NCI-H2171 (cell line): Measurements from ENCODE around the gene IL1RAPL2.
"Not testable (repeated sequence)": the region's sequence is repeated elsewhere in the genome, so short reads cannot be mapped to it uniquely, and the experiment has no call there.

Experiments
- DNase-seq: peaks from one replicate; lab custom pipeline; 2025; lab: John Stamatoyannopoulos, UW

IL1RAPL2 gene

GRCh38 chrX:104854188-104854587 is 288.2 kb downstream of the IL1RAPL2 start:
- DNase-seq, result no peak

- DNase-seq, result no peak
These were observed 288.9 kb downstream of the IL1RAPL2 start for GRCh38 chrX:104854790-104855340.

GRCh38 chrX:104863466-104863865 is 297.5 kb downstream of the IL1RAPL2 start:
- DNase-seq, result no peak

- DNase-seq, result no peak
These were observed 298.3 kb downstream of the IL1RAPL2 start for GRCh38 chrX:104864296-104864695.

- DNase-seq, result no peak
These were observed 311.5 kb downstream of the IL1RAPL2 start for GRCh38 chrX:104877504-104877903.

GRCh38 chrX:104902070-104902469 is 336.1 kb downstream of the IL1RAPL2 start:
- no peak for DNase-seq

- not testable (repeated sequence) for DNase-seq
These were observed 343.7 kb downstream of the IL1RAPL2 start for GRCh38 chrX:104909694-104910093.

- DNase-seq, result no peak
These were observed 347.3 kb downstream of the IL1RAPL2 start for GRCh38 chrX:104913348-104913747.

- not testable (repeated sequence) for DNase-seq
These were observed 348.7 kb downstream of the IL1RAPL2 start for GRCh38 chrX:104914686-104915085.

GRCh38 chrX:104918122-104918521 is 352.1 kb downstream of the IL1RAPL2 start:
- DNase-seq, result no peak

- no peak for DNase-seq
These were observed 355.7 kb downstream of the IL1RAPL2 start for GRCh38 chrX:104921584-104922205.

GRCh38 chrX:104922206-104922621 is 356.2 kb downstream of the IL1RAPL2 start:
- peak; percentile 1 for DNase-seq

GRCh38 chrX:104929324-104929723 is 363.3 kb downstream of the IL1RAPL2 start:
- DNase-seq, result no peak

GRCh38 chrX:104935581-104935980 is 369.6 kb downstream of the IL1RAPL2 start:
- DNase-seq, result no peak

- no peak for DNase-seq
These were observed 387.3 kb downstream of the IL1RAPL2 start for GRCh38 chrX:104953251-104953650.

GRCh38 chrX:104961926-104962325 is 395.9 kb downstream of the IL1RAPL2 start:
- DNase-seq, result no peak

GRCh38 chrX:104968241-104968640 is 402.2 kb downstream of the IL1RAPL2 start:
- no peak for DNase-seq

- no peak for DNase-seq
These were observed 406.7 kb downstream of the IL1RAPL2 start for GRCh38 chrX:104972737-104973136.

GRCh38 chrX:104987063-104987462 is 421.1 kb downstream of the IL1RAPL2 start:
- DNase-seq, result no peak

GRCh38 chrX:104988038-104988437 is 422.0 kb downstream of the IL1RAPL2 start:
- DNase-seq, result no peak

GRCh38 chrX:104995546-104995945 is 429.5 kb downstream of the IL1RAPL2 start:
- no peak for DNase-seq

- no peak for DNase-seq
These were observed 440.1 kb downstream of the IL1RAPL2 start for GRCh38 chrX:105006103-105006502.

GRCh38 chrX:105006996-105007395 is 441.0 kb downstream of the IL1RAPL2 start:
- no peak for DNase-seq

GRCh38 chrX:105013719-105014118 is 447.7 kb downstream of the IL1RAPL2 start:
- DNase-seq, result no peak
